ENCODE measurements around the gene ARID1B. TPM values are rescaled to one million over a fixed set of nuclear protein-coding genes. Genes with fewer than 3 reads are reported as not detected.

The ARID1B gene
- total RNA-seq, 2 experiments from 2014 or later: 36.9 to 38.9 TPM

DNA sequence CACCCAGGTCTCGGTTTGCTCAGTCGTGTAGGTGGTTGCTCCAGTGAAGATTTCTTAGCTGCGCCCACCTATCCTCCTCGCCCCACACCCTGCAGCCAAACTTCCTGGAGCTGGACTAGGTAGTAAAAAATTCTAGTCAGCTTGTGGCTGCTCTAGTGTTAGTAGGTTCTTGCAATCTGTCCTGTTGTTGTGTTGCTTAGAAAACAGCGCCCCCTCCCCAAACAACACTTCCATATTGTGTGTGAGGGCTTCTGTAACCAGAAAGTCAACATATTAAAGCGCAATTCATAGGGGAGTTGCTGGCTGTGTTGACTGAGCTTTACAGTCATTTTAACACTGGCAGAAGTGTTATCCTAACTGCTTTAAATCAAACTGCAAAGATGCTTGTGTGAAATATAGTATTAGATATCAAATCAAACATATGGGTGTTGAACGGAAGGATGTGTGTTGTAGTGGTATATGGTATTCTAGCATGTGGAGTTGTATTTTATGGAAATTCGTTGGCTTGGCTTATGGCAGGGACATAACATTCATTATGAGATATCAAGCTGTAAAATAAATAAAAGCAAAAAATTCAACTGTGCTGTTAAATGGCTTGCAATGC is 122.5 kb downstream of the ARID1B start:
- H3K27me3 Mint-ChIP-seq: no peaks in the 10 kb centered on the region
- CTCF ChIA-PET: interaction anchor here (1.0 to 1.7 kb wide), 2 partner anchors 15 to 25 kb away, joined by 3 to 4 read pairs; no protein-coding TSS in a partner anchor
- H3K4me1 Mint-ChIP-seq (ENCODE audit: low read depth): peaks cover 51% of the 10 kb centered on the region
- H3K4me3 Mint-ChIP-seq: no peak overlapping the region
- DNase-seq: no peak
- H3K27ac Mint-ChIP-seq: no peak overlapping the region
- no peaks in the 10 kb centered on the region for H3K9me3 Mint-ChIP-seq
- intact Hi-C loops (cut with micrococcal nuclease): no loop called here
- H3K36me3 Mint-ChIP-seq (ENCODE audit: low read depth): no peaks in the 10 kb centered on the region
- ATAC-seq: no peak
- POLR2A ChIA-PET: interaction anchor here (0.6 to 1.0 kb wide), 2 partner anchors 22 to 225 kb away, joined by 3 to 4 read pairs; no protein-coding TSS in a partner anchor
- TF ChIP-seq, protein P1, sequence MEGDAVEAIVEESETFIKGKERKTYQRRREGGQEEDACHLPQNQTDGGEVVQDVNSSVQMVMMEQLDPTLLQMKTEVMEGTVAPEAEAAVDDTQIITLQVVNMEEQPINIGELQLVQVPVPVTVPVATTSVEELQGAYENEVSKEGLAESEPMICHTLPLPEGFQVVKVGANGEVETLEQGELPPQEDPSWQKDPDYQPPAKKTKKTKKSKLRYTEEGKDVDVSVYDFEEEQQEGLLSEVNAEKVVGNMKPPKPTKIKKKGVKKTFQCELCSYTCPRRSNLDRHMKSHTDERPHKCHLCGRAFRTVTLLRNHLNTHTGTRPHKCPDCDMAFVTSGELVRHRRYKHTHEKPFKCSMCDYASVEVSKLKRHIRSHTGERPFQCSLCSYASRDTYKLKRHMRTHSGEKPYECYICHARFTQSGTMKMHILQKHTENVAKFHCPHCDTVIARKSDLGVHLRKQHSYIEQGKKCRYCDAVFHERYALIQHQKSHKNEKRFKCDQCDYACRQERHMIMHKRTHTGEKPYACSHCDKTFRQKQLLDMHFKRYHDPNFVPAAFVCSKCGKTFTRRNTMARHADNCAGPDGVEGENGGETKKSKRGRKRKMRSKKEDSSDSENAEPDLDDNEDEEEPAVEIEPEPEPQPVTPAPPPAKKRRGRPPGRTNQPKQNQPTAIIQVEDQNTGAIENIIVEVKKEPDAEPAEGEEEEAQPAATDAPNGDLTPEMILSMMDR (IDR thresholded peaks at IDR 0.05): no peak

DNA sequence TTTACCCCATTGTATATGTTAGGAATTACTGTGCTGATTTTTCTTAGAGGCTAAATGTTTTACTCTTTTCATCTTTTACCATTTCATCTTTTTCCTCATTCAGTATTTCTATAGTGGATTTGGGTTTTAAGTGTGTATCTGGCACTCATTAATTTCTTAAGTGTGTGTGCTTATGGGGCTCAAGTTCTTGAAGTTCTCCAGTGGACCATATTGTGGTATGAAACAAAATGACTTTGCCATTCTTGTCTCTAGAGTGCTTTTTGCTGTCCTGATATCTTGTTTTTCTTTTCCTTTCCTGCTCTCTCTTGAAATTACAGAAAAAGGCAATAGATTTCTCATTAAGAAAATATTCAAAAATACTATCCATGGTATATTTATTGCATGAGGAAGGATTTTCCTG is 123.1 kb downstream of the ARID1B start:
- Mint-ChIP-seq H3K36me3 (ENCODE audit: low read depth) (no peaks in the 10 kb centered on the region), H3K4me1 (ENCODE audit: low read depth) (peaks cover 49% of the 10 kb centered on the region), H3K27me3 (no peaks in the 10 kb centered on the region), H3K4me3 (no peak overlapping the region), H3K9me3 (no peaks in the 10 kb centered on the region), H3K27ac (no peak overlapping the region)
- ChIA-PET POLR2A (interaction anchor here (1.0 kb wide), 1 partner anchor 22 kb away, joined by 4 read pairs; no protein-coding TSS in a partner anchor), CTCF (interaction anchor here (1.0 kb wide), 1 partner anchor 14 kb away, joined by 3 read pairs; no protein-coding TSS in a partner anchor)
- intact Hi-C loops (cut with micrococcal nuclease): no loop called here
- ATAC-seq (no peak), DNase-seq (no peak)
- TF ChIP-seq, protein P1 (IDR thresholded peaks at IDR 0.05): no peak

DNA sequence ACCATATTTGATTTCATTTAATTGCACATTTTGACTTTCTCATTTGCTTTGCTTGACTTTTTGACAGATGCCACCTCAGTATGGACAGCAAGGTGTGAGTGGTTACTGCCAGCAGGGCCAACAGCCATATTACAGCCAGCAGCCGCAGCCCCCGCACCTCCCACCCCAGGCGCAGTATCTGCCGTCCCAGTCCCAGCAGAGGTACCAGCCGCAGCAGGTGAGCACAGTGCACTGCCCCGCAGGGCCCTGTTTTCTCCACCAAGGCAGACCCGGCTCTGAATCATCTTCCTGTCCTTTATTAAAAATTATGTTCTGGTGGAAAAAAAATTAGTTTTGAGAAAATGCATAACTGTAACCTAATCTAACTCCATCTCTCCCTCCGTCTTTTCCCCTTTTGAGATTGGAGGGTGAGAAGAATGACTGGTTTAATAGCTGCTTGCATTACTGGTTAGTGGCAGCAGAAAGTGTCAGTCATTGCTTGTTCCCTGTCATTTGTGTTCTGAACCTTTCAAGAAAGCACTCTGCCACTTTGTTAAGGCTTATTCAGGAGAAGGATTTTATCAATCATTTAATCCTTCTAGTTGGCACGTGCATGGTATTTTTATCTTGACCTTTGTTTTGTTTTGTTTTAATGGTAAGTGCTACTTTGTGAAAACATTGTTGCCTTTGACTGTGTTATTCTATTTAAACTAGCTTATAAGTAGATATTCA is 124.3 kb downstream of the ARID1B start:
- ATAC-seq (no peak), DNase-seq (no peak)
- H3K27me3 Mint-ChIP-seq: no peaks in the 10 kb centered on the region
- H3K4me3 Mint-ChIP-seq: no peak overlapping the region
- ChIA-PET POLR2A (interaction anchor here (0.6 kb wide), 1 partner anchor 226 kb away, joined by 3 read pairs; no protein-coding TSS in a partner anchor), CTCF (no interaction called here)
- peaks cover 50% of the 10 kb centered on the region for H3K4me1 Mint-ChIP-seq (ENCODE audit: low read depth)
- no peaks in the 10 kb centered on the region for H3K9me3 Mint-ChIP-seq
- no peaks in the 10 kb centered on the region for H3K36me3 Mint-ChIP-seq (ENCODE audit: low read depth)
- no peak overlapping the region for H3K27ac Mint-ChIP-seq
- TF ChIP-seq, protein P1 (IDR thresholded peaks at IDR 0.05): no peak
- intact Hi-C loops (cut with micrococcal nuclease): no loop called here

DNA sequence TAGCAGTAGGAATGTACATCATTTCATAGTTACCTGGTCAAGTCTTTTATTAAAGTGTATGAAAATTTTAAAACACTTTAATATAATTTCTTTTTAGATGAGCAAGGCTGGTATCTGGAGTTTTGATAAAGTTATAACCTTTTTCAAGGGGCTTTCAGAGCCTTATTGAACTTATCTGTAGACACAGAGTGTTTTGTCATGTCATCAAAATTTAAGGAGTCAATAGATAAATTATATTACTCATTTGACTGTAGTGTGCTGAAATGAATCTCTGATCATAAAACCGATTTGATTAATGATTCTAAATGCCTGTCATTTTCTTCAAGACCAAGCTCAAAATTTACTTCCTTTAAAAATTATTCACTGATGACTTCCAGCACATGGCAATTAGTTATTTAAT is 125.6 kb downstream of the ARID1B start:
- DNase-seq (no peak), ATAC-seq (no peak)
- intact Hi-C loops (cut with micrococcal nuclease): no loop called here
- Mint-ChIP-seq H3K4me3 (no peak overlapping the region), H3K4me1 (ENCODE audit: low read depth) (peaks cover 53% of the 10 kb centered on the region), H3K27ac (no peak overlapping the region), H3K27me3 (no peaks in the 10 kb centered on the region), H3K36me3 (ENCODE audit: low read depth) (peaks cover 2% of the 10 kb centered on the region), H3K9me3 (no peaks in the 10 kb centered on the region)
- ChIA-PET CTCF (no interaction called here), POLR2A (no interaction called here)
- TF ChIP-seq, protein P1 (IDR thresholded peaks at IDR 0.05): no peak

Measured in activated CD8-positive, alpha-beta T cell treated with anti-CD3 and anti-CD28 coated beads for 36 hours (primary cell).